GM12878 (cell line): ENCODE measurements around the gene RAMP2. TPM values are rescaled to one million over a fixed set of nuclear protein-coding genes. Genes with fewer than 3 reads are reported as not detected.

Experiments used
- CHD4 ChIP-seq: fragments of 200-600 bp; sonication (generic); IDR thresholded peaks from 2 replicates; pipeline ENCODE4 v1.6.1; 2016; ENCODE audit warnings: mild to moderate bottlenecking
- CREM ChIP-seq: IDR thresholded peaks from 2 replicates; pipeline ENCODE4 v1.6.1; 2014; ENCODE audit warnings: antibody characterized with exemption, low read depth
- polyA plus RNA-seq, 11 experiments: library from polyadenylated mRNA; depleted of rRNA in 4 of 11; unstranded in 6 of 11; stranded (reverse) in 5 of 11; fragments of >200 nt; fragmentation: Nextera tagmentation in 4 of 11; fragmentation: Illumina TruSeq in 1 of 11; extraction: Ambion mirVana in 4 of 11; extraction: Trizol in 1 of 11; gene quantifications; 1 replicate in 1 of 11; 2 replicates in 10 of 11; pipeline versions ENCODE4 v1.2.1 to v1.2.3, GENCODE V29; 2011 to 2016; ENCODE audit warnings: inconsistent platforms in 2 of 11, missing spikeins in 2 of 11, low read depth in 1 of 11
- total RNA-seq, 4 experiments: library from RNA; depleted of rRNA in 3 of 4; stranded (reverse); fragments of >200 nt in 3 of 4; fragmentation: Illumina TruSeq in 1 of 4; extraction: Trizol in 1 of 4; gene quantifications; 2 replicates each; pipeline versions ENCODE4 v1.2.1 to v1.2.3, GENCODE V29; 2013 to 2021
- TF ChIP-seq, protein P1 (sequence below): fragments of 450-650 bp; IDR thresholded peaks from 2 replicates; pipeline ENCODE4 v1.6.1; 2017; ENCODE audit warnings: borderline replicate concordance
- TF ChIP-seq, protein P2 (sequence below): IDR thresholded peaks from 2 replicates; pipeline ENCODE4 v1.6.1; 2011; ENCODE audit warnings: low read depth, low read length, improper control_type of control experiment, borderline replicate concordance
- TF ChIP-seq, protein P3 (sequence below): fragments of 450-650 bp; IDR thresholded peaks from 2 replicates; pipeline ENCODE4 v1.6.1; 2016; ENCODE audit warnings: mild to moderate bottlenecking

The RAMP2 gene
- total and polyA plus RNA-seq, 10 of the 15 experiments (the other 5 are each of a cell fraction or from before 2014, with no cell fraction given): 0.14 to 0.32 (median 0.21) TPM; not detected in 4

DNA sequence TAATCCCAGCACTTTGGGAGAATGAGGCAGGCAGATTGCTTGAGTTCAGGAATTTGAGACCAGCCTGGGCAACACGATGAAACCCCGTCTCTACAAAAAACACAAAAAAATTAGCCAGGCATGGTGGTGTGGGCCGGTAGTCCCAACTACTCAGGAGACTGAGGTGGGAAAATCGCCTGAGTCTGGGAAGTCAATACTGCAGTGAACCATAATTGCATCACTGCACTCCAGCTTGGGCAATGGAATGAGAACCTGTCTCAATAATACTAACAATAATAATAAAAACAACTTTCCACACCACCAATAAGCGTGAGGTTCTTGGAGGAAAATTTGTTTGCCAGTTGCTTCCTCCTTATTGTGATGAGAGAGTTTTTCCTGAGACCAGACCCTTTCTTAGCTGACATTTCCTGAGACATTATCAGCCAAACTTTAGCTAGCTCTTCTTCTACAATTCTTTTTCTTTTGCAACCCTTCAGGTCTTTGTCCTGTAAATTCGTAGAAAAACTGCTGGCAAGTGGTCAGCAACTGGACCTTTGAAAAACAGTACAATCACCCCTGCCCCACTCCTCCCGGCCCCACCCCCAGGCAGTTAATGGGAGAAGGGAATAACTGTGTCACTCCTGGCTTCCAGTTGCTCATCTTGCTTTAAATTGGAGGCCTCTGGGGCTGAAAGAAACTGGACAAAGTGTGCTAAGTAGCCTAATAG lies 12.7 kb upstream of the RAMP2 start (continued):
- TF ChIP-seq, protein P1, sequence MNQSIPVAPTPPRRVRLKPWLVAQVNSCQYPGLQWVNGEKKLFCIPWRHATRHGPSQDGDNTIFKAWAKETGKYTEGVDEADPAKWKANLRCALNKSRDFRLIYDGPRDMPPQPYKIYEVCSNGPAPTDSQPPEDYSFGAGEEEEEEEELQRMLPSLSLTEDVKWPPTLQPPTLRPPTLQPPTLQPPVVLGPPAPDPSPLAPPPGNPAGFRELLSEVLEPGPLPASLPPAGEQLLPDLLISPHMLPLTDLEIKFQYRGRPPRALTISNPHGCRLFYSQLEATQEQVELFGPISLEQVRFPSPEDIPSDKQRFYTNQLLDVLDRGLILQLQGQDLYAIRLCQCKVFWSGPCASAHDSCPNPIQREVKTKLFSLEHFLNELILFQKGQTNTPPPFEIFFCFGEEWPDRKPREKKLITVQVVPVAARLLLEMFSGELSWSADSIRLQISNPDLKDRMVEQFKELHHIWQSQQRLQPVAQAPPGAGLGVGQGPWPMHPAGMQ: no peak
- TF ChIP-seq, protein P2, sequence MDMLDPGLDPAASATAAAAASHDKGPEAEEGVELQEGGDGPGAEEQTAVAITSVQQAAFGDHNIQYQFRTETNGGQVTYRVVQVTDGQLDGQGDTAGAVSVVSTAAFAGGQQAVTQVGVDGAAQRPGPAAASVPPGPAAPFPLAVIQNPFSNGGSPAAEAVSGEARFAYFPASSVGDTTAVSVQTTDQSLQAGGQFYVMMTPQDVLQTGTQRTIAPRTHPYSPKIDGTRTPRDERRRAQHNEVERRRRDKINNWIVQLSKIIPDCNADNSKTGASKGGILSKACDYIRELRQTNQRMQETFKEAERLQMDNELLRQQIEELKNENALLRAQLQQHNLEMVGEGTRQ: no peak
- TF ChIP-seq CREM (no peak), CHD4 (no peak)
- TF ChIP-seq, protein P3, sequence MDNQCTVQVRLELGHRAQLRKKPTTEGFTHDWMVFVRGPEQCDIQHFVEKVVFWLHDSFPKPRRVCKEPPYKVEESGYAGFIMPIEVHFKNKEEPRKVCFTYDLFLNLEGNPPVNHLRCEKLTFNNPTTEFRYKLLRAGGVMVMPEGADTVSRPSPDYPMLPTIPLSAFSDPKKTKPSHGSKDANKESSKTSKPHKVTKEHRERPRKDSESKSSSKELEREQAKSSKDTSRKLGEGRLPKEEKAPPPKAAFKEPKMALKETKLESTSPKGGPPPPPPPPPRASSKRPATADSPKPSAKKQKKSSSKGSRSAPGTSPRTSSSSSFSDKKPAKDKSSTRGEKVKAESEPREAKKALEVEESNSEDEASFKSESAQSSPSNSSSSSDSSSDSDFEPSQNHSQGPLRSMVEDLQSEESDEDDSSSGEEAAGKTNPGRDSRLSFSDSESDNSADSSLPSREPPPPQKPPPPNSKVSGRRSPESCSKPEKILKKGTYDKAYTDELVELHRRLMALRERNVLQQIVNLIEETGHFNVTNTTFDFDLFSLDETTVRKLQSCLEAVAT: no peak
